ENCODE results near the gene CXCR5.

Gene CXCR5

DNA sequence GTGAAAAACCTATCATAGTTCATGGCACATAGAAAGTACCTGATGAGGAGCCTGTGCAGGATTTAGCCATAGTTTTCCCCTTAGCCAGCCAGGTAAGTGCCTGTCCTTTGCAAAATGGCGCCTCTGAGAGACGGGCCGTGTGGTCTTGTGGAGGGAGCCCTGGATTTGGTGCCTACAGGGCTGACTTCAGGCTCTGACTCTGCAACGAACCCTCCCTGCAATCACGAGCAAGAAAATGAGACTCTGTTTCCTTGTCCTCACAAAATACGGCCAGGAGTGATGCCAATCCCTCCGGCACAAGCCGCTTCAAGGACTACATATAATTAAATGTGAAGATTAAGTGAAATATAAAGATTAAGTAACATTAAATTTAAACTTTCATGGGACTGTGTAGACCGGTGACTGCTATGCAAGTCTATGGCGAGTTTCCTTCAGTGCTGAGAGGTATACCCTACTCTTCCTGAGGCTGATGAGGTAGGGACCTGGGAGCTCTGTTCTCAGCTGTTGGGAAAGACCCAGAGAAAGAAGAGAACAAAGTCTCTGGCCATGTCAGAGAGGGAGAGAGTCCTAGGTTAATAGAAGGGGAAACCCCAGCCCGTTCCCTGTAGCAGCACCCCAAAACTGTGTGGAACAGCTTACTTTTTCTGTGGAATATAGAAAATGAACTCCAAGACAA lies 6.1 kb upstream of the CXCR5 start:
- no peak overlapping the region for H3K4me3 ChIP-seq (replicated peaks; ENCODE audit: low read depth, low read length)
- no peak for DNase-seq (ENCODE audit: low read depth)
- TF ChIP-seq, protein P1, sequence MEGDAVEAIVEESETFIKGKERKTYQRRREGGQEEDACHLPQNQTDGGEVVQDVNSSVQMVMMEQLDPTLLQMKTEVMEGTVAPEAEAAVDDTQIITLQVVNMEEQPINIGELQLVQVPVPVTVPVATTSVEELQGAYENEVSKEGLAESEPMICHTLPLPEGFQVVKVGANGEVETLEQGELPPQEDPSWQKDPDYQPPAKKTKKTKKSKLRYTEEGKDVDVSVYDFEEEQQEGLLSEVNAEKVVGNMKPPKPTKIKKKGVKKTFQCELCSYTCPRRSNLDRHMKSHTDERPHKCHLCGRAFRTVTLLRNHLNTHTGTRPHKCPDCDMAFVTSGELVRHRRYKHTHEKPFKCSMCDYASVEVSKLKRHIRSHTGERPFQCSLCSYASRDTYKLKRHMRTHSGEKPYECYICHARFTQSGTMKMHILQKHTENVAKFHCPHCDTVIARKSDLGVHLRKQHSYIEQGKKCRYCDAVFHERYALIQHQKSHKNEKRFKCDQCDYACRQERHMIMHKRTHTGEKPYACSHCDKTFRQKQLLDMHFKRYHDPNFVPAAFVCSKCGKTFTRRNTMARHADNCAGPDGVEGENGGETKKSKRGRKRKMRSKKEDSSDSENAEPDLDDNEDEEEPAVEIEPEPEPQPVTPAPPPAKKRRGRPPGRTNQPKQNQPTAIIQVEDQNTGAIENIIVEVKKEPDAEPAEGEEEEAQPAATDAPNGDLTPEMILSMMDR (IDR thresholded peaks at IDR 0.05; ENCODE audit: low read length, missing control alignments): no peak

DNA sequence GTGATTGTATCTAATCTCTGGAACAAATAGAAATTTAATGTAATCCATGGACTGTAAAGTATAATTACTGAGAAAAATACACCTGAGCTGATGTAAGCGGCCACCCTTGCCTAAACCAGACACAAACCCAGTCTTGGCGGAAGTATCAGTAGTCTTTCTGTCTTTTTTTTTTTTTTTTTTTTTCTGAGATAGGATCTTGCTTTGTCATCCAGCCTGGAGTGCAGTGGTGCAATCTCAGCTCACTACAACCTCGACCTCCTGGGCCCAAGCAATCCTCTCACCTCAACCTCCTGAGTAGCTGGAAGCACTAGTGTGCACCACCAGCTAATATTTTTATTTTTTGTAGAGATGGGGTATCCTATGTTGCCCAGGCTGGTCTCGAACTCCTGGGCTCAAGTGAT lies 5.5 kb upstream of the CXCR5 start:
- H3K4me3 ChIP-seq (replicated peaks; ENCODE audit: low read depth, low read length): no peak overlapping the region
- DNase-seq (ENCODE audit: low read depth): no peak
- TF ChIP-seq, protein P1 (IDR thresholded peaks at IDR 0.05; ENCODE audit: low read length, missing control alignments): no peak

DNA sequence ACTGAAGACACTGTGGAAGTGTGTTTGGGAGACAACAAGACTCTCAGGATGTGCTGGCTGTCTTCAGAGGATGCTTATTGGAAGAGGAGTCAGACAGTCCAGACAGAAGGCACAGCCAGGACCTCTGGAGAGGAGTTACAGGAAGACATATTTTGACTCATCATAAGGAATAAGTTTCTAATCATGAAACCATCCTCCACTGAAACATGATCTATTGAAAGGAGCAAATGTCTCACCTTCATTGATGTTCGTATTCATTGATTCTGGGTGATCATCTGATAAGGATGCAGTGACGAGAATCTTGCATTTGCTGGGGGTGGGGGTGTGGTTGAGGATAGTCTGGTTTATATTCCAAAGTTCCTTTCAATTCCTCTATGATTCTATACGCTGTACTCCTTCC lies 2.5 kb upstream of the CXCR5 start:
- TF ChIP-seq, protein P1 (IDR thresholded peaks at IDR 0.05; ENCODE audit: low read length, missing control alignments): no peak
- DNase-seq (ENCODE audit: low read depth): no peak
- H3K4me3 ChIP-seq (replicated peaks; ENCODE audit: low read depth, low read length): no peak overlapping the region

DNA sequence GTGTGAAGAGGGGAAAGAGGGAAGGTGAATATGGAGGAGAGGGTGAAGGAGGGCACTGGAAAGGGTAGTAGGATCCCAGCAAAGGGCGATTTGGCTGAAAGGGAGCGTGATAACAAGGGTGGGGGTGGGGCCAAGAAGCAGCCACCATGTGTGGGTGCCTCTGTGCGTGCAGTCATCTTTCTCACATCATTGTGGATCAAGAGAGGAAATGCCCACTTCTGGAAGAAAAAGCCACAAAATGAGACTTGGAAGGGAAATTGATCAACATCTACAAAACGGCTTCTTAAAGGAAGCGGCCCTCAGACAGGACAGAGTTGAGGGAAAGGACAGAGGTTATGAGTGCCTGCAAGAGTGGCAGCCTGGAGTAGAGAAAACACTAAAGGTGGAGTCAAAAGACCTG lies 1.2 kb upstream of the CXCR5 start:
- DNase-seq (ENCODE audit: low read depth): no peak
- H3K4me3 ChIP-seq (replicated peaks; ENCODE audit: low read depth, low read length): no peak overlapping the region
- TF ChIP-seq, protein P1 (IDR thresholded peaks at IDR 0.05; ENCODE audit: low read length, missing control alignments): no peak

DNA sequence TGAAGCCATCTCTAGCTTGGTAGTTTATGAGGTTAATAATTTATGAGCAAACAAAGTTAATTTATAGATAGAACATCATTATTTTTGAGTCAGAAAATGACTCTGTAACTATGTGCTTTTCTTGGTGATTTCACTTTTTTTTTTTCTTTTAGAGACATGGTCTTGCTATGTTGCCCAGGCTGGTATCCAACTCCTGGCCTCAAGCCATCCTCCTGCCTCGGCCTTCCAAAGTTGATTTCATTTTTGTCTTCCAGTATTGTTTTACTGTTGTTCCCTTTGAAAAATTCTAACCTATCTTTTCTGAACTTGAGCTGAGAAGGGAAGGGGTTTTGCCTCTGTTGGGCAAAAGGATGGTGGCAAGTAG lies 706 bp upstream of the CXCR5 start:
- DNase-seq (ENCODE audit: low read depth): no peak
- no peak overlapping the region for H3K4me3 ChIP-seq (replicated peaks; ENCODE audit: low read depth, low read length)
- TF ChIP-seq, protein P1 (IDR thresholded peaks at IDR 0.05; ENCODE audit: low read length, missing control alignments): no peak

DNA sequence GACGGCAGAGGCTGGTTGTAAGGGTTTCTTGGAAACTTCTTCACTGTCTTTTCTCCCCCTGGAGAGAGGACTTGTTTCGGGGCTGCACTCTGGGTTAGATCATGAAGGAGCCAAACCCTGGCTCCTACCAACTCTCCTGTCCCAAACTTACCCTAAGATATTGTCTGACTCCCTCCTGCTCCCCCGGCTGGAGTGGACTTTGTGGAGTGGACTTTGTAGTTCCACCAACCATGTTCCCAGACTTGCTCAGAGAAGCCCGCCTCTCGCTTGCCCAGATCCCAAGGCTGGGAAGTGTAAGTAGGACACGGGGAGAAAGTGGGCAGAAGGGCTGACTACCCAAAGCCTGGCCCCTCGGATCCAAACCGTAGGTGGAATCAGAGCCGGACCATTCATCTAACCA lies 1.2 kb downstream of the CXCR5 start:
- TF ChIP-seq, protein P1 (IDR thresholded peaks at IDR 0.05; ENCODE audit: low read length, missing control alignments): no peak
- no peak for DNase-seq (ENCODE audit: low read depth)
- no peak overlapping the region for H3K4me3 ChIP-seq (replicated peaks; ENCODE audit: low read depth, low read length)

DNA sequence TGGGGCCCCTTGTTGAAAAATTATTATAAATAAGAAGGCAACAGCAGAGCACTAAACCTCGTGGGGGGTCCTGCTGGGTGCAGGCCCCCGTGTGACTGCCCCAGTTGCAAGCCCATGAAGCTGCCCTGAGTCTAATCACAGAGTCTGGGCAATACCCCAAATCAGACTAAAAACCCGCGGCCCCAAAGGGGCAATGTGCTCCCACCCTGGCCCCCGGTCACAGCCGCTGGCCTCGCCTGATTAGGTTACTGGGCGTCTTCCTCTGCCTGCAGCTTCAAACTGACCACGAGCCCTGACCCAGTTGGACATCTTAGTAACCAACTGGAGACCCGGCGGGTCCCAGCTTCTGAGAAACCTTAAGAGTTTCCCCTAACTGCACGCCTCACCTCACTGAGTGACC lies 1.6 kb downstream of the CXCR5 start:
- TF ChIP-seq, protein P1 (IDR thresholded peaks at IDR 0.05; ENCODE audit: low read length, missing control alignments): no peak
- no peak for DNase-seq (ENCODE audit: low read depth)
- H3K4me3 ChIP-seq (replicated peaks; ENCODE audit: low read depth, low read length): no peak overlapping the region

All from fibroblast of pulmonary artery (primary cell).